Mesendoderm (in vitro differentiated cells): Measurements from ENCODE around the gene ATP8A1.

ENCODE experiments used
- DNase-seq: peaks from one replicate; pipeline ENCODE4 v3.0.0; 2013
- H2AK5ac ChIP-seq: 2 replicates; pipeline ENCODE4 v1.6.1; 2013; ENCODE audit warnings: low read length, inconsistent platforms
- H2BK120ac ChIP-seq: 2 replicates; pipeline ENCODE4 v1.6.1; 2013; ENCODE audit warnings: low read depth, mild to moderate bottlenecking, low read length, moderate library complexity, mixed read lengths
- H2BK15ac ChIP-seq: replicated peaks from 2 replicates; pipeline ENCODE4 v1.6.1; 2013; ENCODE audit warnings: low read depth, mild to moderate bottlenecking, moderate library complexity
- H2BK5ac ChIP-seq: 2 replicates; pipeline ENCODE4 v1.6.1; 2013; ENCODE audit warnings: low read length, inconsistent platforms
- H3K18ac ChIP-seq: 2 replicates; pipeline ENCODE4 v1.6.1; 2013; ENCODE audit warnings: mild to moderate bottlenecking, low read length, mixed read lengths
- H3K23ac ChIP-seq: one replicate; pipeline ENCODE4 v1.6.1; 2013; ENCODE audit warnings: low read length
- H3K27ac ChIP-seq: 2 replicates; pipeline ENCODE4 v1.5.1; 2013; ENCODE audit warnings: low read depth, mild to moderate bottlenecking, inconsistent platforms, low read length, moderate library complexity
- H3K27me3 ChIP-seq: 2 replicates; pipeline ENCODE4 v1.6.1; 2013; ENCODE audit warnings: low read length, control low read depth, mild to moderate bottlenecking, inconsistent platforms; ENCODE audit not compliant: insufficient read depth, poor library complexity
- H3K36me3 ChIP-seq: 2 replicates; pipeline ENCODE4 v1.6.1; 2013; ENCODE audit warnings: low read length, inconsistent platforms; ENCODE audit not compliant: control insufficient read depth, insufficient read depth
- H3K4ac ChIP-seq: one replicate; pipeline ENCODE4 v1.6.1; 2013; ENCODE audit warnings: low read depth, mild to moderate bottlenecking, low read length, moderate library complexity
- H3K4me1 ChIP-seq: 2 replicates; pipeline ENCODE4 v1.6.1; 2013; ENCODE audit warnings: low read depth, low read length, inconsistent platforms; ENCODE audit not compliant: control insufficient read depth
- H3K4me2 ChIP-seq: 2 replicates; pipeline ENCODE4 v1.6.1; 2013; ENCODE audit warnings: low read length
- H3K4me3 ChIP-seq: 2 replicates; pipeline ENCODE4 v1.5.1; 2013; ENCODE audit warnings: mild to moderate bottlenecking, low read length
- H3K56ac ChIP-seq: one replicate; pipeline ENCODE4 v1.6.1; 2013; ENCODE audit warnings: low read length
- H3K79me1 ChIP-seq: 2 replicates; pipeline ENCODE4 v1.6.1; 2013; ENCODE audit warnings: low read length, inconsistent platforms
- H3K79me2 ChIP-seq: 2 replicates; pipeline ENCODE4 v1.6.1; 2013; ENCODE audit warnings: mild to moderate bottlenecking, low read length; ENCODE audit not compliant: control insufficient read depth, insufficient read depth
- H3K9ac ChIP-seq: 2 replicates; pipeline ENCODE4 v1.6.1; 2013; ENCODE audit warnings: low read length, inconsistent platforms
- H4K5ac ChIP-seq: one replicate; pipeline ENCODE4 v1.6.1; 2013; ENCODE audit warnings: low read length
- H4K8ac ChIP-seq: one replicate; pipeline ENCODE4 v1.6.1; 2013; ENCODE audit warnings: low read depth, mild to moderate bottlenecking, control low read depth, low read length, moderate library complexity
- WGBS: extraction: QIAGEN DNeasy Blood & Tissue Kit; methylation state at CpG from one replicate; pipeline ENCODE4 v1.1.7; 2013; ENCODE audit warnings: low lambda C conversion rate, missing lambda C conversion rate; ENCODE audit not compliant: insufficient coverage; ENCODE audit errors: extremely low coverage; 5-methylcytosine and 5-hydroxymethylcytosine counted together

ATP8A1 gene

GRCh38 chr4:42690537-42690936 lies 33.6 kb upstream of the ATP8A1 start:
- Histone ChIP-seq H3K4ac (no peak overlapping the region), H3K9ac (no peak overlapping the region), H3K27me3 (no peaks in the 10 kb centered on the region), H3K4me1 (no peaks in the 10 kb centered on the region), H2BK15ac (no peak overlapping the region), H3K4me3 (no peak overlapping the region), H3K27ac (no peak overlapping the region), H3K36me3 (no peaks in the 10 kb centered on the region), H3K4me2 (no peak overlapping the region), H2AK5ac (no peak overlapping the region), H2BK5ac (no peak overlapping the region), H3K18ac (no peak overlapping the region), H3K56ac (no peak overlapping the region), H3K79me2 (no peaks in the 10 kb centered on the region), H3K23ac (no peak overlapping the region), H4K5ac (no peak overlapping the region), H4K8ac (no peak overlapping the region), H3K79me1 (no peaks in the 10 kb centered on the region), H2BK120ac (no peak overlapping the region)
- DNase-seq: no peak
- WGBS: no CpG with 5 or more reads among the region's 1 CpG

- H3K18ac ChIP-seq: no peak overlapping the region
- H3K4ac ChIP-seq: no peak overlapping the region
- H3K4me2 ChIP-seq: no peak overlapping the region
- H3K9ac ChIP-seq: no peak overlapping the region
- H2AK5ac ChIP-seq: no peak overlapping the region
- no peaks in the 10 kb centered on the region for H3K27me3 ChIP-seq
- H3K4me1 ChIP-seq: no peaks in the 10 kb centered on the region
- no peak overlapping the region for H2BK120ac ChIP-seq
- H2BK15ac ChIP-seq: no peak overlapping the region
- no peak overlapping the region for H4K5ac ChIP-seq
- no peaks in the 10 kb centered on the region for H3K36me3 ChIP-seq
- H4K8ac ChIP-seq: no peak overlapping the region
- no peak overlapping the region for H2BK5ac ChIP-seq
- H3K4me3 ChIP-seq: no peak overlapping the region
- H3K79me1 ChIP-seq: no peaks in the 10 kb centered on the region
- DNase-seq: no peak
- H3K79me2 ChIP-seq: no peaks in the 10 kb centered on the region
- H3K27ac ChIP-seq: no peak overlapping the region
- H3K56ac ChIP-seq: no peak overlapping the region
- H3K23ac ChIP-seq: no peak overlapping the region
Observed at GRCh38 chr4:42683393-42683792, 26.5 kb upstream of the ATP8A1 start.

DNA sequence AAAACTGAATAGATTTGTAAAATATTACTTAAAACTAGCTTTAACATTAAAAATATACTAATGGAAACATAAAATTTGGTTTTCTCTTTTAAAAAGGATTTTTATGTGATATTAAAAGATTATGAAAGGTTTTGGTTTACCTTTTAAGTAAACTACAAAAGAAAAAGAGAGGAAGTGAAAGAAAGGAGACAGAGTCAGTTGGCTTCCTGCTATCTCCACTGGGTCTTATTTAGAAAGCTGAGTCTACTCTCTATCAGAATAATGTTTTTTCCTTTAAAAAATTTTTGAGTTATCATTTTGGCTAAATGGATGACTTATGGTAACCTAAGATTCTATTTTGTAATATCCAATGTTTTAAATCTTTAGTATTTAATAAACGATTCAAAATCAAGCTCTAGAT lies 21.6 kb upstream of the ATP8A1 start:
- no peak overlapping the region for H2AK5ac ChIP-seq
- DNase-seq: no peak
- no peak overlapping the region for H3K4me2 ChIP-seq
- H3K18ac ChIP-seq: no peak overlapping the region
- no peak overlapping the region for H2BK5ac ChIP-seq
- no peaks in the 10 kb centered on the region for H3K36me3 ChIP-seq
- no peak overlapping the region for H3K27ac ChIP-seq
- no peaks in the 10 kb centered on the region for H3K27me3 ChIP-seq
- H2BK120ac ChIP-seq: no peak overlapping the region
- no peaks in the 10 kb centered on the region for H3K4me1 ChIP-seq
- no peaks in the 10 kb centered on the region for H3K79me1 ChIP-seq
- WGBS: no CpG with 5 or more reads among the region's 1 CpG
- H3K79me2 ChIP-seq: no peaks in the 10 kb centered on the region
- no peak overlapping the region for H4K5ac ChIP-seq
- no peak overlapping the region for H3K4me3 ChIP-seq
- no peak overlapping the region for H3K9ac ChIP-seq
- H3K4ac ChIP-seq: no peak overlapping the region
- H3K56ac ChIP-seq: no peak overlapping the region
- H2BK15ac ChIP-seq: no peak overlapping the region
- no peak overlapping the region for H3K23ac ChIP-seq
- no peak overlapping the region for H4K8ac ChIP-seq

DNA sequence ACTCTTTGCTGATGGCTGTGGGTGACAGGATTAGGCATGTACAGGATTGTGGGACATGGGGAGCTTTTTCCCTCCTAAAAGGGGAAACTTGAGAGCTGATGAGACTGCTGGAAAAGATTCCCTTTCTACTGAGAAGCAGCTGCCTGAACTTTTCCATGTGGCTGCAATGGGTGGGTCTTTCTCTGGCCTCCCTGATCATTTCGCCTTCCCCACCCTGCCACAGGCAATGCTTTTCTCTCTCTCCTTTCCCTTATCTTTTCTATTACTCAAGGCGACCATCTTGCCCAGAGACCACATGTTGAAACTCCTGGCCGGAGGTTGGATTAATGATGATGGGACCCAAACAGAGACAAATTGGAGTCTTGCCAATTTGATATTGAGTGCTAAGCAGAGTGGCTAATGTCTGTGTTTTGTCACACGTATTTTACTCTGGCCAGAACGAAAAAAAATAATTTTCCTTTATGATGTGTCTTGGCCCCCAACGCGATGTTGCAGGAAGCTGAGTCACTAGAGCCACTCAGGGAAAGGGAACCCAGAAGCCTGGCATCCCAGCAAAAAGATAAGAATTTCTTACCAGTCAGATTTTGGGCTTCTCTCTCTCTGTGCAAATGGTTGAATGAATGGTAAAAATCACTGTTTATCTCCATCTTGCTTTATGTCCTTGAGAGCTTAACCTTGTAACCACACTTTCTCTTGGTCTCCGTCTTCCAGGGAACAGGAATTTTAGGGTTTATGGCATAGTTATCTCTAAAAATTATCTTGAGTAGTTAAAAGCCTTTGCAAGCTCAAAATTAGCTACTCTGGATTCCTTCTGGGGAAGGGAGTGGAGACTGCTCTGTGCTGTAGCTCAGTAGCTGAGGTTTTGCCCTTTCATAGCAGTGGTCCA lies 19.4 kb upstream of the ATP8A1 start:
- Histone ChIP-seq H4K8ac (no peak overlapping the region), H3K23ac (no peak overlapping the region), H3K79me2 (no peaks in the 10 kb centered on the region), H2BK15ac (no peak overlapping the region), H3K4me1 (no peaks in the 10 kb centered on the region), H2AK5ac (no peak overlapping the region), H3K18ac (no peak overlapping the region), H3K4me2 (no peak overlapping the region), H3K27ac (no peak overlapping the region), H4K5ac (no peak overlapping the region), H2BK5ac (no peak overlapping the region), H3K27me3 (no peaks in the 10 kb centered on the region), H3K36me3 (no peaks in the 10 kb centered on the region), H2BK120ac (no peak overlapping the region), H3K4me3 (no peak overlapping the region), H3K4ac (no peak overlapping the region), H3K56ac (no peak overlapping the region), H3K79me1 (no peaks in the 10 kb centered on the region), H3K9ac (no peak overlapping the region)
- no CpG with 5 or more reads among the region's 8 CpGs for WGBS
- no peak for DNase-seq

DNA sequence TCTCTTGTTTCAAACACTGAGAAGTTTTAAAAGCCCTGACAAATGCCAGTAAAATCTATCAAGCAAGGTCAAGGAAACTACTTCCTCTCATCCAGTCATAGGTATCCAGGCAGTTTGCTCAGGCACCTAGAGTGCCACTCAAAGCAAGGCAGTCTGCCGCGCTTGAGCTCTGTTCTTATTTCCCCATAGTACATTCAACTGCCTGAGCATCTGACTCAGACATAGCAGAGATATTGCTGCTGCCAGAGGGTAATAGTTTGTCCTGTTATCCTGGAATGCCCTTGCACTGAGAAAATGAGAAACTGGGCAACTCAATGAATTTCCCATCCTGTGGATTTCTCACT lies 16.1 kb upstream of the ATP8A1 start:
- Histone ChIP-seq H3K4me3 (no peak overlapping the region), H3K79me1 (no peaks in the 10 kb centered on the region), H2BK15ac (no peak overlapping the region), H3K9ac (no peak overlapping the region), H3K56ac (no peak overlapping the region), H3K4me2 (no peak overlapping the region), H3K18ac (no peak overlapping the region), H3K4me1 (no peaks in the 10 kb centered on the region), H3K79me2 (no peaks in the 10 kb centered on the region), H2BK5ac (no peak overlapping the region), H3K27ac (no peak overlapping the region), H2BK120ac (no peak overlapping the region), H2AK5ac (no peak overlapping the region), H3K27me3 (no peaks in the 10 kb centered on the region), H3K36me3 (no peaks in the 10 kb centered on the region), H3K4ac (no peak overlapping the region), H3K23ac (no peak overlapping the region), H4K8ac (no peak overlapping the region), H4K5ac (no peak overlapping the region)
- WGBS: no CpG with 5 or more reads among the region's 2 CpGs
- no peak for DNase-seq
